ENCODE data around the gene SYNE2.

The SYNE2 gene

GRCh38 chr14:64227856-64228255 is 375.1 kb downstream of the SYNE2 start:
- no peak for DNase-seq

- no peak for DNase-seq
These were observed 376.7 kb downstream of the SYNE2 start for GRCh38 chr14:64229489-64229888.

GRCh38 chr14:64232095-64232838 is 379.5 kb downstream of the SYNE2 start:
- DNase-seq, result no peak

GRCh38 chr14:64232944-64233343 is 380.1 kb downstream of the SYNE2 start:
- no peak for DNase-seq

- no peak for DNase-seq
These were observed 380.9 kb downstream of the SYNE2 start for GRCh38 chr14:64233531-64234190.

- no peak for DNase-seq
These were observed 382.3 kb downstream of the SYNE2 start for GRCh38 chr14:64234877-64235651.

- DNase-seq, result no peak
These were observed 383.1 kb downstream of the SYNE2 start for GRCh38 chr14:64235652-64236640.

- DNase-seq, result no peak
These were observed 385.2 kb downstream of the SYNE2 start for GRCh38 chr14:64238049-64238448.

GRCh38 chr14:64238631-64239030 is 385.8 kb downstream of the SYNE2 start:
- no peak for DNase-seq

GRCh38 chr14:64244279-64244678 is 391.5 kb downstream of the SYNE2 start:
- peak; percentile 39 for DNase-seq

- DNase-seq, result no peak
These were observed 392.7 kb downstream of the SYNE2 start for GRCh38 chr14:64245491-64245890.

- DNase-seq, result no peak
These were observed 393.9 kb downstream of the SYNE2 start for GRCh38 chr14:64246688-64247087.

GRCh38 chr14:64247195-64247594 is 394.4 kb downstream of the SYNE2 start:
- DNase-seq, result no peak

- DNase-seq, result no peak
These were observed 395.9 kb downstream of the SYNE2 start for GRCh38 chr14:64248689-64249088.

GRCh38 chr14:64249363-64249762 is 396.6 kb downstream of the SYNE2 start:
- DNase-seq, result no peak

GRCh38 chr14:64253672-64254071 is 400.9 kb downstream of the SYNE2 start:
- DNase-seq, result no peak

GRCh38 chr14:64255756-64256155 is 403.0 kb downstream of the SYNE2 start:
- no peak for DNase-seq

- no peak for DNase-seq
These were observed 407.6 kb downstream of the SYNE2 start for GRCh38 chr14:64260418-64260817.

GRCh38 chr14:64265222-64265621 is 412.4 kb downstream of the SYNE2 start:
- no peak for DNase-seq

- no peak for DNase-seq
These were observed 413.4 kb downstream of the SYNE2 start for GRCh38 chr14:64266239-64266638.

GRCh38 chr14:64272019-64272418 is 419.2 kb downstream of the SYNE2 start:
- no peak for DNase-seq

Measured in right hindlimb (tissue), 1 donor.